Stimulated activated CD4-positive, alpha-beta T cell treated with anti-CD3 and anti-CD28 coated beads, Interleukin-1b, Interleukin-23, amount 100 ng/mL, for 48 hours (primary cell): ENCODE measurements around the gene CSNK1D.

ENCODE experiments used
- DNase-seq: peaks from one replicate; pipeline ENCODE4 v3.0.0-alpha.2; 2020

The CSNK1D gene

DNA sequence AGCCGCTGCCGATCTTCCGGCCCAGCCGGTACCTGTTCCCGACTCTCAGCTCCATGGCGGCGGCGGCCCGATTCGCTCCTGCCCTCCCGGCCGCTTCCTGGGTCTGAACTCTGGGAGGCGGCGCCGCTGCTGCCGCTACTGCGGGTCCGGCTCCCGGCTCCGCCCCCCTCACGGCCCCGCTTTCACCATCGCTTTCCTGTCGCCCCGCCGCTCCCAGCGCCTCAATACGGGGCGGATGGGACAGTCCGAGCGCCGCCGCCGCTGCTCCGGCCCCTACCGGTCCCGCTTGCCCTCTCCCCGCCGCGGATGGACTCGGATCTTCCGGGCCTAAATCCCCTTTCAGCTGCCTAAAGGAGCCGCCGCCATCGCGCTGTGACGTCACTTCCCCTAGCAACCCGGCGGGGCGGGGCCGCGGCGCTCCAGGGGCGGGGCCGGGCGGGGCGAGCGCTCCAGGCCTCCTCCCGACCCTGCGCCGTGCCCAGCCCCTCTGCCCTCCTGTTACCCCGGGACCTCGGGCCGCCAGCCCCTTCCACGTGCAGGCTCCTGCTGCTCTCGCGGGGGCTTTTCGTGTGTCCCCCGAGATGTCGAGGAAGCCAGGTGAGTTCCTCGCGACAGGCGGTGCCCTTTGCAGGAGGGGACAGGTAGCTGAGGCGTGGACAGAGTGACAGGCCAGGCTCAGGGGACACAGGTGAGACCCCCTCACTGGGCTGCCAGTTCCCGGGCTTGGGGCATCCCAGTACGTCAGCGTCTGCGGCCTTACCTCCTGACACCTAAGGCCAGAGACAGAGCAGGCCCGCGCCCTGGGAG is at the start of gene CSNK1D:
TSS of gene CSNK1D (minus strand) at position 374 of the 807 bp plus-strand sequence. CDS start at position 55, 319 bp downstream.
- DNase-seq = peak; percentile 90

DNA sequence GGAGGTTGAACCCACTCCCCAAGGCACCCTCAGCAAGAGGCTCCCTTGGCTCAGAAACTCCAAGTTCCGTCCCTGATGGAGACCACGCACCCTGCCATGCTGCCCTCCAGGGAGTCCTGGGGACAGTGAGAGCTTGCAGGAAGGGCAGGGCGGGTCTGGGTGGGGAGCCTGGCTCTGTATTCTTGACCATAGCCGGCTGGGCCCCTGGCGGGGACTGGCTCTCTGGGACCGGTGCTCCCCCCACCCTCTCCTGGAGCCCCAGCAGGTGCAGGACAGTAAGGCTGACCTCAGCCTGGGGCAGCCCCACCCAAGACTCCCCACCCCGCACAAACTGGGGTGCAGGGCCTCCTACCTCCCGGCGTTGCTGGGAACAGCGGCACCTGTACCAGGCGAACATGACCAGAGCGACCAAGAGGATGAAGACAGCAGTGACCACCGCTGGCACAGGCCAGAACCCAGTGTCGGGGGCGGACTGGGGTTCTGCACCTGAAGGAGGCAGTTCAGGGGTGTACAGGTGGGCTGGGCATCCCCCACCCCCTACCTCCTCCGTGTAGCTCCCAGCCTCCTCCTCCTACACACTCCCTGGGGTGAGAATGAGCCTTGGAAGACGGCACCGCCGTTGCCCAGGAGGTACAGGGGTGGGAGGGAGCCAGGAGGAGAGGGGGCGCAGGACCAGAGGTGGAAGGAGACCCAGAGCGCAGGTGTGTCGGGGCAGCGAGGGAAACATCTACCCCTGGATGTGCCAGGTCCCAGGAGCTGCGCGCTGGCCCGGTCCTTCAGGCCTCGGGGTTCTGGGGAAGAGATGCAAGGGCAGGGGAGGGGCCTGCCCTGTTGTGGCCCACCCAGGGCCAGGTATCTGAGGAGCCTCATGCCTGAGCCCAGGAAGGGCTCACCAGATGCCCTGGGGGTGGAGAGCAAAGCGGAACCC is 49.3 kb upstream of the CSNK1D start:
- no peak for DNase-seq

DNA sequence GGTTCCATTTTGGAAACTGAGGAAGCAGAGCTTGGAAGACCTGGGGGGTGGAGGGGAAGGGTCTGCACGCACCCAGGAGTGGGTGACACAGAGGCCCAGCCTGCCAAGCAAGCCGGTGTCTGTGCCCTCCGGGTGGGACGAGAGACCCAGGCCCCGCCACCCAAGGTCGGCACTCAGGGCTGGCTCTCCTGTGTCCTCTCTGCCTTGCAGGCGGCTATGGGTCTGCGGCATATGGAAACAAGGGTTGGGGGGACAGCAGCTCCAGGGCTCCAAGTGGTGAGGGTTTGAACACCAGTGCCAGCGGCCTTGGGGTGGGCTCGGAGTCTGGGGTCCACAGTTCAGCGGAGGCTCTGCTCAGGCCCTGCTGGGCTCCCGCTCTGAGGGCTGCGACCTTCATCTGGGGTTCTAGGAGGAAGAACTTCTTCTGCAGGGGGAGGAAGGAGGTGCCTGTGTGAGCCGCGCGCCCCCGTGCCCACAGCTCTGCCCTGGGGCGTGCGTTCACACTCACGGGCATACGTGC is 48.5 kb upstream of the CSNK1D start:
- DNase-seq = no peak

DNA sequence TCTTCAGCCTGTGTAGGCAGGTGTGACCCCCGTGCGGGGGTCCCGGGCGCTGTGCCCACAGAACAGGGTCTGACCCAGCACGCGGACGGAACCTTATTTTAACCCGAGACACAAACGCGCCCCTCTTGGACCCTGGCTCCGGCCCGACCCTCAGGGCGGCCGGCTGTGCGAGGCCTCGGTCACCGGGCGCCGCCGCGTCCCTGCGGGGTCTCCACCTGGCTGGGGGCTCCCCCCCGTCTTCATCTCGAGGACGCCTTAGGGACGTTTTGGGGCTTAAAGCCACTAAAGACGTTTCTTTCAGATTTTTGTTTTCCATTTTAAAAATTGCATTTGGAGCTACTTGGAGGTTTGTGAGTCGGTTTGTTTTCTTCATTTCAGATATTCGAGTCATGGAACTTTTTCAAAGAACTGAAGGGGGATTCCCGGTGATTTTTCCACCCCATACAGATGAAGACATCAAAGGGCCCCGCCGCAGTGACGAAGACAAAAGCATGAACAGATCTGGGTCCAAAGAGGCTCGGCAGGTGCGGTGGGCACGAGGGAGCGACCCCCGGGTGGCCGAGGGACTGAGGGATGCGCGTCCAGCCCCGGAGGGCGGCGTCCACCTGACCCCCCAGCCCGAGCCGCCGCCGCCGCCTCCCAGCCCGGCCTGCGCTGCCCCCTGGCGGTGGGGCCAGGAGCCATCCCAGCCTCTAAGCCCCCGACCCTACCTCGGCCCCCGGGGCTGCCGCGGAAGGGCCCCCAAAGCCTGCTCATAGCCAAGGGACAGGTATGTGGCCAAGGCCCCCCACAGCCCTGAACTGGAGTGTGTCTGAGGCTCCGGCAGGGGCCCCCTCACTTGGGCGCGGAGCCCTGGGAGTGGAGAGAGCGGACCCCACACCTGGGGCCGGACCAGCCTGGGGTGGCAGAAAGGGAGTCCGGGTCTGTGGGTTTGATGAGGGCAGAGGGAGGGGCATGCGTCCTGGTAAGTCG is 47.7 kb upstream of the CSNK1D start:
- peak; percentile 83 for DNase-seq

DNA sequence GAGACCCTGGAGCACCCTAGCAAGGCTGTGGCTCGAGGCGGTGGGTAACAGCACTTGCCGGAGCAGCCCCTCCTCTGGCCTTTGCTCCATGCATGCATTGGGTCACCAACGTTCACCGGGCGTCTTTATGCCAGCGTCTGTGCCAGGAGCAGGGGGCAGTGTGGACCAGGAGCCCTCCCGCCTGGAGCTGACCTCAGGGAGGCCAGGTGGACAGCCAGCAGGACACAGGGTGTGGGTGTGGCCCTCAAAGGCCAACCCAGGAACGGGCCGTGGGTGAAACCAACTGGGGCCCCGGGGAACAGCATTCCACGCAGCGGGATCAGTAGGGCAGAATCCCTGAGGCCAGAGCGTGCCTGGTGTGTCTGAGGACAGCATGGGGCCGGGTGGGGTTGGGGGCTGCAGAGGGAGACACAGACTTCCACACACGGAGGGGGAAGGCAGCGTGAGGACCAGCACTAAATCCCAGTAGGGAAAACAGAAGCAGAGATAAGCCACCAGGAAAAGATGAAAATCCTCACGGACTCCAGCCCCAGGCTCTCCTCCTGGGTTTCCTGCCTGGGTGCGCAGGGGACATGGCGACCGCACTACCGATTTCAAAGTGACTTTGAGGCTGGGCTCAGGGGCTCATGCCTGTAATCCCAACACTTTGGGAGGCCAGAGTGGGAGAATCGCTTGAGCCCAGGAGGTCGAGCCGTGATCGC is 46.8 kb upstream of the CSNK1D start:
- no peak for DNase-seq

DNA sequence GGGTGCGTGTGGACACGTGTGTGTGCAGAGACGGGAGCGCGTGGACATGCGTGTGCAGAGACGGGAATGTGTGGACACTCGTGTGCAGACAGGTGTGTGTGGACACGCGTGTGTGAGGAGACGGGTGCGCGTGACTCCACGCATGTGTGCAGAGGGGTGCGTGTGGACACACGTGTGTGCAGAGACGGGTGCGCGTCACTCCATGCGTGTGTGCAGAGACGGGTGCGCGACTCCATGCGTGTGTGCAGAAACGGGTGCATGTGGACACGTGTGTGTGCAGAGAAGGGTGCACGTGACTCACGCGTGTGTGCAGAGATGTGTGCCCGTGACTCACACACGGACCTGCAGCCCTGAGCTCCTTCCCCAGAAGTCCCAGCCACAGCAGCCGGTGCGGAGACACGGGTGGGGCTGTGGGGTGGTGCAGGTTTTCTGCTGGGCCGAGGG is 46.1 kb upstream of the CSNK1D start:
- no peak for DNase-seq

DNA sequence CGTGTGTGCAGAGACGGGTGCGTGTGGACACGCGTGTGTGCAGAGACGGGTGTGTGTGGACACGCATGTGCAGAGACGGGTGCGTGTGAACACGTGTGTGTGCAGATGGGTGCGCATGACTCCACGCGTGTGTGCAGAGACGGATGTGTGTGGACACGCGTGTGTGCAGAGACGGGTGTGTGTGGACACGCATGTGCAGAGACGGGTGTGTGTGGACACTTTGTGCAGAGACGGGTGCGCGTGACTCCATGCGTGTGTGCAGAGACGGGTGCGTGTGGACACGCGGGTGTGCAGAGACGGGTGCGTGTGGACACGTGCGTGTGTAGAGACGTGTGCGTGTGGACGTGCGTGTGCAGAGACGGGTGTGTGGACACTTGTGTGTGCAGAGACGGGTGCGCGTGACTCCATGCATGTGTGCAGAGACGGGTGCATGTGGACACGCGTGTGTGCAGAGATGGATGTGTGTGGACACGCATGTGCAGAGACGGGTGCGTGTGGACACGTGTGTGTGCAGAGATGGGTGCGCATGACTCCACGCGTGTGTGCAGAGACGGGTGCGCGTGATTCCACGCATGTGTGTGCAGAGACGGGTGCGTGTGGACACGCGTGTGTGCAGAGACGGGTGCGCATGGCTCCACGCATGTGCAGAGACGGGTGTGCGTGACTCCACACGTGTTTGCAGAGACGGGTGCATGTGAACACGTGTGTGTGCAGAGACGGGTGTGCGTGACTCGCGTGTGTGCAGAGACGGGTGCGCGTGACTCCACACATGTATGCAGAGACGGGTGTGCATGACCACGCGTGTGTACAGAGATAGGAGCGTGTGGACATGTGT is 45.5 kb upstream of the CSNK1D start:
- no peak for DNase-seq

DNA sequence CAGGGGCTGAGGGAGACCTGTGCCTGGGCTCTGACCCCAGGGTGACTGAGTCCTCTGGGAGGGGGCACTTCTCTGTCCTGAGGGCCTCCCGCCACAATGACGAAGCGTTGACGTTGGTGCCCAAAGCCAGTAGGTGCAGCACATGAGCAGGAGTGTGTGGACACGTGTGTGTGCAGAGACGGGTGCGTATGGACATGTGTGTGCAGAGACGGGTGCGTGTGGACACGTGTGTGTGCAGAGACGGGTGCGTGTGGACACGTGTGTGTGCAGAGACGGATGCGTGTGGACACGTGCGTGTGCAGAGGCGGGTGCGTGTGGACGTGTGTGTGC is 44.6 kb upstream of the CSNK1D start:
- no peak for DNase-seq

DNA sequence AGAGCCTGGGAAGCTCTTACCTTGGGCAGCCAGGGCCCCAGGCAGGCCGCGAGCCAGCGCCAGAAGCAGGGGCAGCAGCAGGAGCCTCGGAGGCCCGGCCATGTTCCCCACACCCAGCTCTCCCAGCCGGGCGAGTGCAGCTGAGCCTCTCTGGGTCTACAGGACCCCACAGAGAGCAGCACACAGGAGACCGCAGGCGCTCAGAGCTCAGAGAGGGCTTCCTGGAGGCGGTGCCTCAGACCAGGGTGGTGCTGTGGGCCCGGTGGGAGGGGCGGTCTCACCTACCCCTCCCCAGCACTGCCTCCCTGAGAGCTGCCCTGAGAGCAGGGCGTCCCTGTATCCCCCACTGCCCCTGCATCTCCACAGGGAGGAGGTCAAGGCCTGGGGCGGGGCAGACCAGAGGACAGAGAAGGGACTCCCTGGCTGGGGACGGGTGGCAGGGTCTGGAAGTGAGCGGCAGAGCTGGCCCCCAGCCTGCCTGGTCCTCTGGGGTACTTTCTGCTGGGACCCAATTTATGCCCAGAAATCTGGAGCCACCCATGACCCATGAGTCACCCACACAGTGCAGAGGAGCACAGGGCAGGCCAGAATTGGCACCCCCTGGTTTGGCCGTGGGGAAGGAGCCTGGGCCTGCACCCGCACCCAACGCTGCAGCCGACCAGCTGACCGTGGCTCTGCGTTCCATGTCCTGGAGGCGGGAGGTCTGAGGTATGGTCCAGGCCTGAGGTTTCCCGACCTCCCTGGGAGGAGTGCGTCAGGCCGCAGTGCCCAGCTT is 44.1 kb upstream of the CSNK1D start, which contains the start of gene CD7:
TSS of gene CD7 (minus strand) at position 215 of the 775 bp plus-strand sequence. CDS start at position 102, 113 bp downstream.
- peak; percentile 74 for DNase-seq

DNA sequence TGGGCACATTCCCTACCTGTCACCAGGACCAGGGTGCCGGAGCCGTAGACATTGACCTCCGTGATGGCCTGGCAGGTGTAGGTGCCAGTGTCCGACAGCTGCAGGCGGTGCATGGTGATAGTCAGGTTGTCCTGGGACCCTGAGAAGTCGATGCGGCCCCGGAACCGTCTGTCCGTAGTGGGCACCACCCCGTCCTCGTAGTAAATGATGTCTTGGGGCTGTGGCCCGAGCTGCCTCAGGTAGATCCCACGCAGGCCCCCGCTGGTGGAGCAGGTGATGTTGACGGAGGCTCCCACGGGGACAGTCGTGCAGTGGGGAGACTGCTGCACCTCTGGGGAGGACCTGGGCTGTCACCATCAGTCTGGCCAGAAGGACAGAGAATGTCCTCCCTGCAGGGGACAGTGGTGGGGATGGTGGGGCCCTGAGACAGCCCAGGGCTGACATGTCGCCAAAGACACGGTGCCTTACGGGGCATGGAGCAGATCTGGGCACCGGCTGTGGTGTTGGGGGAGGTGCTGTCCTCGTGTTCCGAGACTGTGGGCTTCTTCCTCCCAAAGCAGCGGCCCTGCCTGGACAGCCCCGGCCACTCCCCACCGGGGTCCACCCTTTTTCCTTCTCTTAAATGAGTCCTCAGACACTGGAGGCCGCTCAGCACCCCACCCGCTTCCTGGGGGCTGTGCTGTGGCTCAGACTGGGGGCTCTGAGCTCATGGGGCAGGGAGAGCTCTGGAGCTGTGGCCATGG is 43.3 kb upstream of the CSNK1D start:
- DNase-seq = no peak

DNA sequence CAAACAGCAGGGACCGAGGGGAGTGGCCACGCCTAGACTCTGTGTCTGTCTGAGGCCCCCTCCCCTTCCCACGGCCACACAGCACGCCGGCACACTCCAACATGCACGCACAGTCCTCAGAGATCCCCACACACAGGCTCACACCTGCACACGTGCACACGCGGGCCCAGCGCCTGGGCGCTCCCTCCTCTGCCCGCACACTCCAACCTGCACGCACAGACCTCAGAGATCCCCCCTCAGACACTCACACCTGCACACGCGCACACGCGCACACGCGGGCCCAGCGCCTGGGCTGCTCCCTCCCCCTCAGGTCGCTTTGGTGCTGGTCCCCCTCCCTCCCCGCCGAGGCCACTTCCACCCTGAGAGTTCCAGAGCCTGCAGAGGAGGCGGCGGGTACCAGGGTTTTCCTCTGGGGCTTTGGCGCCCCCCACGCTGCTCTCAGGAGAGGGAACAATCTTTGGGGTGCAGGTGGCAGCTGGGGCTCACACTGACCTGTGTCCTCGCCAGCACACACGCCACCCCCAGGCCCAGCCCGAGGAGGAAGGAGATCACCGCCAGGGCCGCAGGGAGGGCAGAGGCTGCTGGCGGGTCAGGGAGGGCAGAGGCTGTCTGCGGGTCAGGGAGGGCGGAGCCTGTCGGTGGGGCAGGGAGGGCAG is 42.3 kb upstream of the CSNK1D start:
- DNase-seq = no peak

DNA sequence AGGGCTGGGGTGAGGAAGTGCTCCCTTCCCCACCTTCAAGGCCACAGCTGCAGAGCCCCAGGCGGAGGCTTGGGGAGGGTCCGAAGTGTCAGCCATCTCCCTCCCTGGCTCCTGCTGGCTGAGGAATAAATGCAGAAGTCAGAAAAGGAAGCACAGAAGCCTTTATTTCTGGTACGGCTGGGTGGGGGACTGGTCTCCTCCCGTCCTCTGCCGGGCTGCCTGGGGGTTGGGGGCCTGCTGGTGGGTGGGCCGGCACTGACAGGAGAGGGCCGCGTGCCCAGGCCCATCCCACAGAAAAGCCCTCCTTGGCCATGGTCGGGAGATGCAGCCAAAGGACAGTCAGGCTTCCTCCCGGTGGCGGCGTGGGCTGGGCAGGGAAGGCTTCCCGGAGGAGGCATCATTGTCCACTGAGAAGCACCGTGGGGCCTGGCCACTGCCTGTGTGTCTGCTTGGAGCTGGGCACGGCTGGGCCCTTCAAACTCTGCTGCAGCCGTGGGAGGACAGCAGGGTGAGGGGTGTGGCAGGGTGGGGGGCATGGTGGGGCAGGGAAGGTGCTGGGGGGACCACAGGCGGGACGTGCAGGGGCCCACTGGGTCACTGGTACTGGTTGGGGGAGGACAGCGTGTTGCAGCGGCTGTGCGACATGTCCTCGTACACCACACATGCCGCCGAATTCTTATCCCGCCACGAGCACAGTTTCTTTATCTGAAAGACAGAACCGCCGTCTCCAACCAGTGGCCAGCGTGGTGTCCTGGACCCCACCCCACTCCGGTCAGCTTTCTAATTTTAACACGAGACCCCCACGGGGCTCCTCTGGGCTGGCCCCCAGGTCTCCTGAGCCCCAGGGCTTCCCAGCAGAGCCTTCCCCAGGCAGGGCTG is 41.5 kb upstream of the CSNK1D start:
- DNase-seq = no peak

DNA sequence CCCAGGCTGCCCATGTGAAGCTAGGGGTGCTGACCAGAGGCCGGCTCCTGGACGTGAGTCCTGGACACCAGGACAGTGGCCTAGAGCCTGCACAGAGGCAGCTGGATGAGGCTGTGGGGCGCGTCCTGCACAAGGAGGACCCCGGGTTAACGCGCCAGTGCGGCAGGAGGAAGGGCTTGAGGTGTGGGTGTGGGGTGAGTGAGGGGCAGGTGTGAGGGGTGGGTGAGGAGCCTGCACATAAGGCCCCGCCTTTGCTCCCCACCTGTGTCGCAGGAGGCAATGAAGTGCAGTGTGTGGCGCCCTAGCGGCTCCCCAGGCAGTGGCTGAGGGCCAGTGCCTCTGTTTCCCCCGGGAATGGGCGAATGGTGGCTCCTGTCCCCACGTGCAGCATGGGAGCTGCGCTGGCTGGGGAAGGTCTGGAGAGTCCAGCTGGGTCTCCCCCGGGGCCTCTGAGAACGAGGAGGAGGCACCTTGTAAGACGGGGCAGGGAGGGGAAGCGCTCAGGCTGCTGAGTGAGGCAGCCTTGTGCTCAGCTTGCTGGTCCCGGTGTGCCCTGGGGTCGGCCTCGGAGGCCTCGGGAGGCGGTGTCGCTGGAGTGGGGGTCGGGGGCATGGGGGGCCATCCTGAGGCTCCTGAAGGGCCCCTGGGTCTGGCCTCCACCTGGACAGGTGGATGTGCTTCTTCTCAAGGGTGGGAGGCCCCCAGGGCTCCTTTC is 40.7 kb upstream of the CSNK1D start:
- no peak for DNase-seq

DNA sequence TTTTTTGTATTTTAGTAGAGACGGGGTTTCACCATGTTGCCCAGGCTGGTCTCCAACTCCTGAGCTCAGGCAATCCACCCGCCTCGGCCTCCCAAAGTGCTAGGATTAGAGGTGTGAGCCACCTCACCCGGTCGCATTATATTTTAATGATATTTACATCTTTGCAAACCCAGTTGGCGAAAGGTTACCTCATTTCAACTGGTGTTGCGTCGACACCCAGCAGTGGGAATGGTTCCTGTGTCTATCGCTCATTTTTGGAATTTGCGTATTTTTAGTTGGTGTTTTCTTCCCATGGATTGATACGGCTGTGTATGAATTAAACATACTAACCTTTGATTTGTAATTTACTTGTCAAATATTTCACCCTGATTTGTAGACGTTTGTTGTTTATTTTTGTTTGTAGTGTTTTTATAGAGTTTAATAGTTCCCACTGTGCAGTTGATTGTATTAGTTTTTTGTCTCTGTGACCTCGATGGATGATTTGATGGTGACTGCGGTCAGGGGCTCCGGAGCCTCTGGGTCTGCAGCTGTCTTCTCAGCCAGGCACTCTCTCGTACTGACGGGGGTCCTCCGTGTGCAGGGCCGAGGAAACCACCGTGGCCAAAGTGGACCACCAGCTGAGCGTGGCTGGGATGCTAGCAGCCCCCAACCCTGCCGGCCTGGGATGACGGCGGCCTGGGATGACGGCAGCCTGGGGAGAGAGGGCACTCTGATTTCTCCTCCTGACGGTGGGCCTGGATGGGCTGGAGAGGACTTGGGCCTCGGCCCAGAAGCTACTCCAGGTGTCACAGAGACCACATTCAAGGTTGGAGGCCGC is 39.9 kb upstream of the CSNK1D start:
- no peak for DNase-seq

DNA sequence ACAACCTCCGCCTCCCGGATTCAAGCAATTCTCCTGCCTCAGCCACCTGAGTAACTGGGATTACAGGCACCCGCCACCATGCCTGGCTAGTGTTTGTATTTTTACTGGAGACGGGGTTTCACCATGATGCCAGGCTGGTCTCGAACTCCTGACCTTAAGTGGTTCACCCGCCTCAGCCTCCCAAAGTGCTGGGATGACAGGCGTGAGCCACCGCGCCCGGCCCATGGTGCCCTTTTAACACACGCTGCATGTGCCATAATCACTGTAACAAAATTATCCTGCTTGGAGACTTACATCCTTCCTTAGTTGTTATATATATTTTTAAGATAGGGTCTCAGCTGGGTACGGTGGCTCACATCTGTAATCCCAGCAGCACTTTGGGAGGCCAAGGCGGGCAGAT is 38.5 kb upstream of the CSNK1D start:
- DNase-seq = no peak

DNA sequence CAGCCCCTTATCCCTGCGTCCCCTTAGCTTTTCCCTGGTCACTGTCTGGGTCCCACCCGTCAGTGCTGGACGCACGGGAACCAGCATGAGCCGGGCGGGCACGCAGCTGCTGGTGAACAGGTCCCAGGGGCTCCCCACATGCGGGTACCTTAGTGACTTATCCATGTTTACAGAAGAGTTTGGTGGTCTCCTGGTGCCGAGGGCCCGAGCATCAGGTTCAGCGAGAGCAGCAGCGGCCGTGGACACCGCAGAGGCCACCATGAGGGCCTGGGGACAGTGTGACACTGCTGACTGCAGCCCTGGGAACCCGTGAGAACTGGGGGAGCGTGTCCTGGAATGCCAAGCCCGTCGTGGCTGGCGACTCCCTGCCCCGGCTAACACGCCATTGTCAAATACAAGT is 37.4 kb upstream of the CSNK1D start:
- no peak for DNase-seq
